ENCODE measurements around the gene COQ4.

The COQ4 gene

DNA sequence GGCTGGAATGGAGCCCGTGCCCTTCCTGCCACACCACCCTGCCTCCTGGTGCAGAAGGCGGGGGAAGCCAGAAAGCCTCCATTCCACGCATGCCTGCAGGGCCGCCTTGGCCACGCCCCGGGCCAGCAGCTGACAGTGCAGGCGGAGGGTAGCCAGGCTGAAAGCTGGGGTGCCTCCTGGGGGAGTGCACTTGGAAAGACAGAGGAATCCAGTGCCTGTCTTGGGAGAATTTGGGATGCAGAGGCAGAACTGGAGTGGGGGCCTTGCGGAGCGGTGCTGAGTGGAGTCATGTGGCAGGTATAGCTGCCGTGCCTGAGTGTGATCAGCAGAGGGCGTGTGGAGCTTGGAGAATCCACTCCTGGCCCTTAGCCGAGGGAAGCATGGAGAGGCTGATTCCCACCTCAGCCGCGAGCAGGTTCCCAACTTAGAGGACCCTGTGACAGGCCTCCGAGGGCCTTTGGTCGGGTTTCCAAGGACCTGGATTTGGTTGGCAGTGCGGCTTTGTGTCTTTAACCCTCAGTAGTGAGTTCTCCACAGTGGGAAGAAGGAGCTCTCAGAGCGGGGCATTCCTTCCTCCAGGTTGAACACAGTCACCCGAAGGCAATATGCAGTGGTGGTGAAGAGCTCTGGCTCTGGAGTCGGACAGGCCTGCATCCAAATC is 39.5 kb downstream of the COQ4 start:
- Histone ChIP-seq H2AFZ (ENCODE audit: low read length) (peak overlapping the region; percentile 70), H3K4me1 (ENCODE audit: control insufficient read depth in 2 of 2, insufficient read depth in 1 of 2, low read depth in 1 of 2, low read length in 2 of 2) (peaks cover 11 to 32% of the 10 kb centered on the region in 2 donors), H3K36me3 (replicated peaks in 1 of 2; ENCODE audit: control insufficient read depth in 2 of 2, insufficient read depth in 2 of 2, low read length in 2 of 2) (peaks cover 0 to 15% of the 10 kb centered on the region in 2 donors), H2BK12ac (ENCODE audit: low read length) (no peak overlapping the region), H3K4me3 (ENCODE audit: low read length in 2 of 2) (peak overlapping the region in 1 of 2 donors; percentile 57), H3K14ac (ENCODE audit: low read length) (peak overlapping the region; percentile 83), H2BK120ac (ENCODE audit: low read depth, low read length) (no peak overlapping the region), H3K27me3 (ENCODE audit: control insufficient read depth in 3 of 3, insufficient read depth in 3 of 3, low read depth in 1 of 3, low read length in 3 of 3) (peaks cover 0 to 68% (median 15%) of the 10 kb centered on the region in 3 experiments), H3K9ac (ENCODE audit: low read depth, low read length, poor library complexity) (peak overlapping the region; percentile 68), H3K4ac (ENCODE audit: low read length) (no peak overlapping the region), H2AK5ac (ENCODE audit: low read depth, low read length) (peak overlapping the region; percentile 10), H3K23ac (ENCODE audit: low read depth, low read length, poor library complexity) (peak overlapping the region; percentile 62), H2BK5ac (ENCODE audit: low read length) (no peak overlapping the region), H3K79me1 (ENCODE audit: low read depth, low read length) (no peaks in the 10 kb centered on the region), H2BK15ac (ENCODE audit: low read length) (no peak overlapping the region), H3K9me3 (replicated peaks in 1 of 2; ENCODE audit: control insufficient read depth in 2 of 2, insufficient read depth in 1 of 2, low read depth in 1 of 2, low read length in 2 of 2) (peaks cover 0 to 3% of the 10 kb centered on the region in 2 donors), H3K4me2 (ENCODE audit: insufficient read depth, low read length, poor library complexity, severe bottlenecking) (peak overlapping the region; percentile 50), H4K91ac (ENCODE audit: low read depth, low read length, poor library complexity) (peak overlapping the region; percentile 69), H4K8ac (ENCODE audit: low read depth, low read length) (no peak overlapping the region), H3K27ac (replicated peaks; ENCODE audit: low read length) (no peak overlapping the region), H3K18ac (ENCODE audit: low read length) (peak overlapping the region; percentile 68)
- DNase-seq (ENCODE audit: low spot score), result peak; percentile 68
- WGBS, 2 donors (ENCODE audit: extremely low coverage in 2 of 2, insufficient read length in 2 of 2, insufficient replicate concordance in 1 of 2), result no CpG with 5 or more reads among the region's 20 CpGs

DNA sequence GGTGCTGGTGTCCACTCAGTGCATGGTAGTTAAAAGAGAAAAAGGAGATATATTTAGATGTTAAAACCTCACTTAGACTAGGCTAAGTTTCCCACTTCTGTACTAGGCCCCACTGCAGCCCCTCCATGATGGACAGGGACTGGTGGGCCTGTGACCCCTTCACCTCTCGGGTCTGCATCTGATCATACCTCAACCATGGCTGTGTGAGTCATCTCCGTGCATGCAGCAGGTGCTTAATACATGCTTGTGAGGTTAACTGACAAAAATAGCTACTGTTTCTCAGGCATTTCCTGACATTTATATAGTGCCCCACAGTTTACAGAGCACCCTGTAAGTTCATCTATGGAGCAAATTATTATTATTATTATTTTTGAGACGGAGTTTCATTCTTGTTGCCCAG is 40.1 kb downstream of the COQ4 start:
- H3K18ac ChIP-seq (ENCODE audit: low read length), result no peak overlapping the region
- no peak overlapping the region for H3K4me2 ChIP-seq (ENCODE audit: insufficient read depth, low read length, poor library complexity, severe bottlenecking)
- H3K36me3 ChIP-seq (replicated peaks in 1 of 2; ENCODE audit: control insufficient read depth in 2 of 2, insufficient read depth in 2 of 2, low read length in 2 of 2), result peaks cover 0 to 9% of the 10 kb centered on the region in 2 donors
- no peak for DNase-seq (ENCODE audit: low spot score)
- no peak overlapping the region for H2AK5ac ChIP-seq (ENCODE audit: low read depth, low read length)
- H3K4ac ChIP-seq (ENCODE audit: low read length), result no peak overlapping the region
- H2BK120ac ChIP-seq (ENCODE audit: low read depth, low read length), result no peak overlapping the region
- H4K8ac ChIP-seq (ENCODE audit: low read depth, low read length), result no peak overlapping the region
- H2BK5ac ChIP-seq (ENCODE audit: low read length), result no peak overlapping the region
- H2BK12ac ChIP-seq (ENCODE audit: low read length), result no peak overlapping the region
- H2AFZ ChIP-seq (ENCODE audit: low read length), result peak overlapping the region; percentile 19
- no peak overlapping the region for H3K4me3 ChIP-seq (ENCODE audit: low read length in 2 of 2)
- H3K23ac ChIP-seq (ENCODE audit: low read depth, low read length, poor library complexity), result no peak overlapping the region
- H3K79me1 ChIP-seq (ENCODE audit: low read depth, low read length), result no peaks in the 10 kb centered on the region
- no peak overlapping the region for H2BK15ac ChIP-seq (ENCODE audit: low read length)
- H3K9ac ChIP-seq (ENCODE audit: low read depth, low read length, poor library complexity), result no peak overlapping the region
- H3K14ac ChIP-seq (ENCODE audit: low read length), result no peak overlapping the region
- no peak overlapping the region for H3K27ac ChIP-seq (replicated peaks; ENCODE audit: low read length)
- peaks cover 0 to 3% of the 10 kb centered on the region in 2 donors for H3K9me3 ChIP-seq (replicated peaks in 1 of 2; ENCODE audit: control insufficient read depth in 2 of 2, insufficient read depth in 1 of 2, low read depth in 1 of 2, low read length in 2 of 2)
- WGBS, 2 donors (ENCODE audit: extremely low coverage in 2 of 2, insufficient read length in 2 of 2, insufficient replicate concordance in 1 of 2), result no CpG with 5 or more reads among the region's 3 CpGs
- peaks cover 11 to 32% of the 10 kb centered on the region in 2 donors for H3K4me1 ChIP-seq (ENCODE audit: control insufficient read depth in 2 of 2, insufficient read depth in 1 of 2, low read depth in 1 of 2, low read length in 2 of 2)
- H3K27me3 ChIP-seq (ENCODE audit: control insufficient read depth in 3 of 3, insufficient read depth in 3 of 3, low read depth in 1 of 3, low read length in 3 of 3), result peaks cover 0 to 70% (median 15%) of the 10 kb centered on the region in 3 experiments
- no peak overlapping the region for H4K91ac ChIP-seq (ENCODE audit: low read depth, low read length, poor library complexity)

- Histone ChIP-seq H2BK5ac (ENCODE audit: low read length) (no peak overlapping the region), H3K4me2 (ENCODE audit: insufficient read depth, low read length, poor library complexity, severe bottlenecking) (no peak overlapping the region), H4K91ac (ENCODE audit: low read depth, low read length, poor library complexity) (no peak overlapping the region), H2AFZ (ENCODE audit: low read length) (no peak overlapping the region), H4K8ac (ENCODE audit: low read depth, low read length) (no peak overlapping the region), H3K9ac (ENCODE audit: low read depth, low read length, poor library complexity) (no peak overlapping the region), H3K18ac (ENCODE audit: low read length) (no peak overlapping the region), H3K9me3 (replicated peaks in 1 of 2; ENCODE audit: control insufficient read depth in 2 of 2, insufficient read depth in 1 of 2, low read depth in 1 of 2, low read length in 2 of 2) (peaks cover 0 to 3% of the 10 kb centered on the region in 2 donors), H3K14ac (ENCODE audit: low read length) (no peak overlapping the region), H3K36me3 (replicated peaks in 1 of 2; ENCODE audit: control insufficient read depth in 2 of 2, insufficient read depth in 2 of 2, low read length in 2 of 2) (peaks cover 0 to 3% of the 10 kb centered on the region in 2 donors), H2BK15ac (ENCODE audit: low read length) (no peak overlapping the region), H3K23ac (ENCODE audit: low read depth, low read length, poor library complexity) (no peak overlapping the region), H3K4ac (ENCODE audit: low read length) (no peak overlapping the region), H3K4me3 (ENCODE audit: low read length in 2 of 2) (peak overlapping the region in 1 of 2 donors; percentile 6), H3K79me1 (ENCODE audit: low read depth, low read length) (no peaks in the 10 kb centered on the region), H2BK120ac (ENCODE audit: low read depth, low read length) (no peak overlapping the region), H2AK5ac (ENCODE audit: low read depth, low read length) (no peak overlapping the region), H3K27ac (replicated peaks; ENCODE audit: low read length) (no peak overlapping the region), H3K4me1 (ENCODE audit: control insufficient read depth in 2 of 2, insufficient read depth in 1 of 2, low read depth in 1 of 2, low read length in 2 of 2) (peaks cover 11 to 35% of the 10 kb centered on the region in 2 donors), H2BK12ac (ENCODE audit: low read length) (no peak overlapping the region), H3K27me3 (ENCODE audit: control insufficient read depth in 3 of 3, insufficient read depth in 3 of 3, low read depth in 1 of 3, low read length in 3 of 3) (peaks cover 0 to 74% (median 13%) of the 10 kb centered on the region in 3 experiments)
- WGBS, 2 donors (ENCODE audit: extremely low coverage in 2 of 2, insufficient read length in 2 of 2, insufficient replicate concordance in 1 of 2), result no CpG with 5 or more reads among the region's 4 CpGs
- no peak for DNase-seq (ENCODE audit: low spot score)
Measured at GRCh38 chr9:128365525-128365924, 42.9 kb downstream of the COQ4 start.

DNA sequence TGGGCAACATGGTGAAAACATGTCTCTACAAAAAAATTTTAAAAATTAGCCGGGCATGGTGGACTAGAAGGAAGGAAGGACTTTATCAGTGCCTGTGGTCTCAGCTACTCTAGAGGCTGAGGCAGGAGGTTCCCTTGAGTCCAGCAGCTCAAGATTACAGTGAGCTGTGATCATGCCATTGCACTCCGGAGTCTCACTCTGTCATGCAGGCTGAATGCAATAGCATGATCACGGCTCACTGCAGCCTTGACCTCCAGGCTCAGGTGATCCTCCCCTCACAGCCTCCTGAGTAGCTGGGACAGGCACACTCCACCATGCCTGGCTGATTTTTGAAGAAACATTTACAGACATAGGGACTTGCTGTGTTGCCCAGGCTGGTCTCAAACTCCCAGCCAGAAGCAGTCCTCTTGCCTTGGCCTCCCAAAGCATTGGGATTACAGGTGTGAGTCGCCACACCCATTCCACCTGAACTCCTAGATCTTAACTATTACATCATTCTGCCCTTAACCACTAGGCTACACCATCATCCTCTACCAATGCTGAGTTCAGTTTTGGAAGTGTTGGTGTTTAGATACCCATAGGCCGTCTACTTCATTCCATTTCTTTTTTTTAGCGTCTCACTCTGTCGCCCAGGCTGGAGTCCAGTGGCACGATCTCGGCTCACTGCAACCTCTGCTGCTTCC is 46.5 kb downstream of the COQ4 start:
- Histone ChIP-seq H2BK5ac (ENCODE audit: low read length) (no peak overlapping the region), H2BK15ac (ENCODE audit: low read length) (no peak overlapping the region), H3K4ac (ENCODE audit: low read length) (no peak overlapping the region), H3K9ac (ENCODE audit: low read depth, low read length, poor library complexity) (no peak overlapping the region), H3K36me3 (replicated peaks in 1 of 2; ENCODE audit: control insufficient read depth in 2 of 2, insufficient read depth in 2 of 2, low read length in 2 of 2) (peaks cover 0 to 13% of the 10 kb centered on the region in 2 donors), H3K27ac (replicated peaks; ENCODE audit: low read length) (no peak overlapping the region), H2AK5ac (ENCODE audit: low read depth, low read length) (peak overlapping the region; percentile 60), H2BK12ac (ENCODE audit: low read length) (no peak overlapping the region), H3K14ac (ENCODE audit: low read length) (peak overlapping the region; percentile 78), H3K4me3 (ENCODE audit: low read length in 2 of 2) (no peak overlapping the region), H3K23ac (ENCODE audit: low read depth, low read length, poor library complexity) (peak overlapping the region; percentile 62), H3K9me3 (replicated peaks in 1 of 2; ENCODE audit: control insufficient read depth in 2 of 2, insufficient read depth in 1 of 2, low read depth in 1 of 2, low read length in 2 of 2) (peaks cover 0 to 3% of the 10 kb centered on the region in 2 donors), H3K4me2 (ENCODE audit: insufficient read depth, low read length, poor library complexity, severe bottlenecking) (no peak overlapping the region), H3K79me1 (ENCODE audit: low read depth, low read length) (peaks cover 4% of the 10 kb centered on the region), H2AFZ (ENCODE audit: low read length) (no peak overlapping the region), H3K4me1 (ENCODE audit: control insufficient read depth in 2 of 2, insufficient read depth in 1 of 2, low read depth in 1 of 2, low read length in 2 of 2) (peaks cover 11 to 28% of the 10 kb centered on the region in 2 donors), H4K91ac (ENCODE audit: low read depth, low read length, poor library complexity) (no peak overlapping the region), H2BK120ac (ENCODE audit: low read depth, low read length) (no peak overlapping the region), H4K8ac (ENCODE audit: low read depth, low read length) (no peak overlapping the region), H3K27me3 (ENCODE audit: control insufficient read depth in 3 of 3, insufficient read depth in 3 of 3, low read depth in 1 of 3, low read length in 3 of 3) (peaks cover 0 to 41% (median 4%) of the 10 kb centered on the region in 3 experiments), H3K18ac (ENCODE audit: low read length) (no peak overlapping the region)
- no CpG with 5 or more reads among the region's 9 CpGs for WGBS, 2 donors (ENCODE audit: extremely low coverage in 2 of 2, insufficient read length in 2 of 2, insufficient replicate concordance in 1 of 2)
- no peak for DNase-seq (ENCODE audit: low spot score)

All from neuronal stem cell (in vitro differentiated cells).